ENCODE results near the gene NUMB.
"Not testable (repeated sequence)": the region's sequence is repeated elsewhere in the genome, so short reads cannot be mapped to it uniquely, and the experiment has no call there.

Gene NUMB

DNA sequence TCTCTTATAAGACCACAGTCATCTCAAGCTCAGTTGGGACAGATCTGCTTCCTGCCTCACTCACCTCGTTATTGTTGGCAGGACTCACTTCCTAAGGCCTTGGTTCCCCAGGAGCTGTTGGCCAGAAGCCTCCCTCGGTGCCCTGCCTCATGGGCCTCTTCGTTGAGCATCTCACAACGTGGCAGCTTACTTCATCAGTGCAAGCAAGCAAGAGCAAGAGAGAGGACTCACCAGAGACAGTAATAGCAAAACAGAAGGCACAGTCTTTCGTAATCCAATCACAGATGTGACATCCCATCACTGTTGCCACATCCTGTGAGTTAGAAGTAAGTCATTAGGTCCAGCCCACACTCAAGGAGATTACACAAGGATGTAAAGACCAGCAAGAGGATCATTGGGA, 5.1 kb upstream of the NUMB start:
- peak; percentile 99 for DNase-seq

- no peak for DNase-seq
Measured at GRCh38 chr14:73462815-73463214, 4.5 kb upstream of the NUMB start.

DNA sequence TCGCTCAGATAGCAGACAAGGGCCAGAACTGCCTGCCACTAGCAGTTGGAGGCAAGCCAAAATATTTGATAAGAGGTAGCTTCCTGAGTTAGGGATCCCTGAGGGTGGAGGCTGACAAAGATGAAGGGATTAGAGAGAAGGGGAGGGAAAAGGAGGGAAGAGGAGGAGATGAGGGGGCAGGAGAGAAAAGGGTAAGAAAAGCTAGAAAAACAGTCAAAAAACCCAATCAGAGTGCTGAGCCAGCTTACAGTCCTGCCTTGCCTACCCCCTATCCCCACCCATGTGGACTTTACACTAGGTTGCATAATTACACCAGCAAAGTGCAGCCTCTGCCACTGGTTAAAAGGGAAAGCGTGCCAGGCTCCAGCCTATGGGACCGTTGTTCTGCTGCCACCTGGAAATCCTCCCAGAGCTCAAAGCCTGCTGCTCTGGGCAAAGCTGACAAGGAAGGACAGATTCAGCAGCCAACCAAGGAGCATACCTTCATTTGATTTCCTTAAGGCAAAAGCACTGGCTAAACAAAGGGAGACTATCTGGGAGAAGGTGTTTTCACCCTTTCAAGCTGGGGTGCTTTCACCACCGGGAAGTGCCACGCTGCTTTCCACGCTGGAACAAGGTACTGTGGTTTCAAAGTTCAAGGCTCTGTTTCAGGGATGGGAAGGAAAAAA, 3.8 kb upstream of the NUMB start:
- no peak for DNase-seq

GRCh38 chr14:73461478-73462047, 3.2 kb upstream of the NUMB start:
- DNase-seq = no peak

DNA sequence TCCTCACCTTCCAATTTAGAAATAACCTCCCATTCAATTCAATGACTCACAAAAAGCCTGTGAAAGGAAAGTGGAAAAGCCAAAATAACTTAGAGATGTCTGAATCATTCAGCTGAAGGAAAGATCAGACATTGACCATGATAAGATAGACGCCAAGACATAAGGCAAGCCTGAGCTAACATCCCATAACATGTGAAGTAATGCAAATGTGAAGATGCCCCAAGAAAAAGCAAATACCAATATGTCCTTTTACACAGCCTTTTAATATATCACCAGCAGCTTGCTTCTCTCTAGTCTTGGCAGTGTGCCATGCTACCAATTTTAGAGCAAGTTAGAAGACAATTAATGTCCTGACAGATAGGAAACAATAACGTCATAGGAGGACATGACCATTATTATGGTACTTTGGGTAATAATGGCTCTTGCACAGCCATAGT, 2.4 kb upstream of the NUMB start:
- DNase-seq = peak; percentile 62

- no peak for DNase-seq
Measured at GRCh38 chr14:73459959-73460358, 1.6 kb upstream of the NUMB start.

DNA sequence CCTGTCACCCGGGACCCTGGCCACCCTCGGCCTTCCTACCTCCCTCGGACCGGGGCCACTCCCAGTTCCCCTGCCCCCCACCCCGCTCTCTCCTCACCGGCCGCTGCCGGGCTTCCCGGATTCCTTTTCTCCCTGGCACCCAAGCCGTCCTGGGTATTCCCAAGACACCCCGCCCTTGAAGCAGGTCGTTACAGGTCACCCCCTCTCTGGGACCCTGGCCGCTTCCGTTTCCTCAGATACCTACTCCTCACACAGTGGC, 493 bp downstream of the NUMB start:
- DNase-seq = no peak

GRCh38 chr14:73457041-73457923, 1.1 kb downstream of the NUMB start:
- DNase-seq = peak; percentile 48

GRCh38 chr14:73455294-73455693, 3.1 kb downstream of the NUMB start:
- no peak for DNase-seq

- peak; percentile 86 for DNase-seq
Measured at GRCh38 chr14:73452341-73453186, 5.8 kb downstream of the NUMB start.

DNA sequence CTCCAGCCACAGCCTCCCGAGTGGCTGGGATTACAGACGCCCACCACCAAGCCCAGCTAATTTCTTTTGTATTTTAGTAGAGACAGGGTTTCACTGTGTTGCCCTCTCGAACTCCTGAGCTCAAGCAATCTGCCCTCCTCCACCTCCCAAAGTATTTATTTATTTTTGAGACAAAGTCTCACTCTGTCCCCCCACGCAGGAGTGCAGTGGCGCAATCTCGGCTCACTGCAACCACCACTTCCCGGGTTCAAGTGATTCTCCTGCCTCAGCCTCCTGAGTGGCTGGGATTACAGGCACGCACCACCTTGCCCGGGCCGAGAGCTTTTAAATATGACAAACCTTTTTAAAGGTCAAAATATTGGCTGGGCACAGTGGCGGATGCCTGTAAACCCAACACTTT, 14.6 kb downstream of the NUMB start:
- no peak for DNase-seq

DNA sequence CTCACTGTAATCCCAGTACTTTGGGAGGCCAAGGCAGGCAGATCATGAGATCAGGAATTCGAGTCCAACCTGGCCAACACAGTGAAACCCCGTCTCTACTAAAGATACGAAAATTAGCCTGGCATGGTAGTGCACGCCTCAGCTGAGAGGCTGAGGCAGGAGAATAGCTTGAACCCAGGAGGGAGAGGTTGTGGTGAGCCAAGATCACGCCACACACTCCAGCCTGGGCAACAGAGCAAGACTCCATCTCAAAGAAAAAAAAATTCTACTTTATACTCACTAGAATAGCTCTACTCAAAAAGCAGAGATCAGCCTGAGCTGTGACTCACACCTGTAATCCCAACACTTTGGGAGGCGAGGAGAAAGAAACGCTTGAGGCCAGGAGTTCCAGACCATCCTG, 17.1 kb downstream of the NUMB start:
- DNase-seq = no peak

- DNase-seq = no peak
Measured at GRCh38 chr14:73438993-73439392, 19.4 kb downstream of the NUMB start.

DNA sequence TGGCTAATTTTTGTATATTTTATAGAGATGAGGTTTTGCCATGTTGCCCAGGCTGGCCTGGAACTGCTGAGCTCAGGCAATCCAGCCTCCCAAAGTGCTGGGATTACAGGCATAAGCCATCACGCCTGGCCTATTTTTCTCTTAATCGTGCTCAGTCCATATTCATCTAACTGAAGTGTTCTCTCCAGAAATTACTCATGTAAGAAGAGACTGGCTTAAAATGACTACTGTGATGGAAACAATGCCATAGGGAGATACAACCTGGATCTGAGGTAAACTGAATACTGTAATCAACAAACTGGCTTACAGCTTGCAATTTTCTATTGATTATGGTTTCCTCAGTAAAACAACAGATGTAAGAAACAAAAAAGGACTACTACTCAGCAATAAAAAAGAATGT, 21.1 kb downstream of the NUMB start:
- no peak for DNase-seq

GRCh38 chr14:73432124-73432523, 26.2 kb downstream of the NUMB start:
- no peak for DNase-seq

DNA sequence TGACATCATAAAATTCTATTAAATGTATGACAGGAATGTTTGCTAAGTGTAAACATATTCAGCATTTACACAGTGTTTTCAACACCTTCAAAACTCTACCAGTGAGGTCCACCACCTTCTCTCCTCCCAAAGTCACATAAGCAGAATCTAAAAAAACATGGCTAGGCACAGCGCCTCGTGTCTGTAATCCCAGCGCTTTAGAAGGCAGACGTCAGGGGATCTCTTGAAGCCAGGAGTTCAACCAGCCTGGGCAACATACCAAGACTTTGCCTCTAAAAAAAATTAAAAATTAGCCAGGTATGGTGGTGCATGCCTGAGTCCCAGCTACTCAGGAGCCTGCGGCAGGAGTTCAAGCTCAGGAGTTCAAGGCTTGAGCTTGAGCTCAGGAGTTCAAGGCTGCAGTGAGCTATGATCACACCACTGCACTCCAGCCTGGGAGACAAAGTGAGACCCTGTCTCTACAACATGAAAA, 30.0 kb downstream of the NUMB start:
- DNase-seq = no peak

GRCh38 chr14:73427516-73428264, 30.7 kb downstream of the NUMB start:
- no peak for DNase-seq

DNA sequence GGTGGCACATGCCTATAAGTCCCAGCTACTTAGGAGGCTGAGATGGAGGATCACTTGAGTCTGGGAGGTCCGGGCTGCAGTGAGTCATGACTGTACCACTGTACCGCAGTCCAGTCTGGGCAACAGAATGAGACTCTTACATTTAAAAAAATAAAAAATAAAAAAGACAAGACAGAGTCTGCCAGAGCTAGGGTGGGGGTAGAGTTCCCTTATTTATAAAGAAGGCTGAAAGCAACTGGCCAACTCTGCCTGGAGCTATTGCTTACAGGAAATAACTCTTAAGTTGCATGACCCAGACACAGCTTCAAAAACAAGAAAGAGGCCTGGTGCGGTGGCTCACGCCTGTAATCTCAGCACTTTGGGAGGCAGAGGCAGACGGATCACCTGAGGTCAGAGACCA, 31.5 kb downstream of the NUMB start:
- DNase-seq = no peak

- no peak for DNase-seq
Measured at GRCh38 chr14:73424453-73424852, 33.9 kb downstream of the NUMB start.

DNA sequence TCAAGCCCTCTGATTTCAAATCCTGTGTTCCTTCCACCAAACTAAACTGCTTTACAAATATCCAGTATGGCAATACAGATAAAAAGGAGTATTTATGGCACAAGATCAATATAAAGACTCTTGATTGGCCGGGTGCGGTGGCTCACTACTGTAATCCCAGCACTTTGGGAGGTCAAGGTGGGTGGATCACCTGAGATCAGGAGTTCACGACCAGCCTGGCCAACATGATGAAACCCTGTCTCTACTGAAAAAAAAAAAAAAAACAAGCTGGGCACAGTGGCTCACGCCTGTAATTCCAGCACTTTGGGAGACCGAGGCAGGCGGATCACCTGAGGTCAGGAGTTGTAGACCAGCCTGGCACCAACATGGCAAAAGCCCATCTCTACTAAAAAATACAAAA, 35.3 kb downstream of the NUMB start:
- not testable (repeated sequence) for DNase-seq

DNA sequence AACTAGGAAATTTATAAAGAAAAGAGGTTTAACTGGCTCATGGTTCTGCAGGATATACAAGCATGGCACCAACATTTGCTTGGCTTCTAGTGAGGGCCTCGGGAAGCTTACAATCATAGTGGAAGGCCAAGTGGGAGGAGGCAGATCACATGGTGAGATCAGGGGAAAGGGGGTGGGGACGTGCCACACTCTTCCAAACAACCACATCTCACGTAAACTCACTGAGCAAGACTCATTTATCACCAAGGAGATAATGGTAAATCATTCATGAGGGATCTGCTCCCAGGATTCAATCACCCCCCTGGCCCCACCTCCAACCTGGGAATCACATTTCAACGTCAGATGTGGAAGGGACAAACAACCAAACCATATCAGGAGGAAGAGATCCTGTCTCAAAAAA, 35.8 kb downstream of the NUMB start:
- no peak for DNase-seq

GRCh38 chr14:73418227-73418626, 40.1 kb downstream of the NUMB start:
- no peak for DNase-seq

- DNase-seq = not testable (repeated sequence)
Measured at GRCh38 chr14:73406248-73406647, 52.1 kb downstream of the NUMB start.
